GM21825 (cell line): ENCODE data around the gene SNTA1.
"Not testable (repeated sequence)": the region's sequence is repeated elsewhere in the genome, so short reads cannot be mapped to it uniquely, and the experiment has no call there.

Experiments used
- ATAC-seq: cut with Tn5 transposase; IDR thresholded peaks from one replicate; pipeline ENCODE4 v1.9.1; 2021; ENCODE audit warnings: mild to moderate bottlenecking, moderate library complexity; ENCODE audit not compliant: unreplicated experiment

Gene SNTA1

DNA sequence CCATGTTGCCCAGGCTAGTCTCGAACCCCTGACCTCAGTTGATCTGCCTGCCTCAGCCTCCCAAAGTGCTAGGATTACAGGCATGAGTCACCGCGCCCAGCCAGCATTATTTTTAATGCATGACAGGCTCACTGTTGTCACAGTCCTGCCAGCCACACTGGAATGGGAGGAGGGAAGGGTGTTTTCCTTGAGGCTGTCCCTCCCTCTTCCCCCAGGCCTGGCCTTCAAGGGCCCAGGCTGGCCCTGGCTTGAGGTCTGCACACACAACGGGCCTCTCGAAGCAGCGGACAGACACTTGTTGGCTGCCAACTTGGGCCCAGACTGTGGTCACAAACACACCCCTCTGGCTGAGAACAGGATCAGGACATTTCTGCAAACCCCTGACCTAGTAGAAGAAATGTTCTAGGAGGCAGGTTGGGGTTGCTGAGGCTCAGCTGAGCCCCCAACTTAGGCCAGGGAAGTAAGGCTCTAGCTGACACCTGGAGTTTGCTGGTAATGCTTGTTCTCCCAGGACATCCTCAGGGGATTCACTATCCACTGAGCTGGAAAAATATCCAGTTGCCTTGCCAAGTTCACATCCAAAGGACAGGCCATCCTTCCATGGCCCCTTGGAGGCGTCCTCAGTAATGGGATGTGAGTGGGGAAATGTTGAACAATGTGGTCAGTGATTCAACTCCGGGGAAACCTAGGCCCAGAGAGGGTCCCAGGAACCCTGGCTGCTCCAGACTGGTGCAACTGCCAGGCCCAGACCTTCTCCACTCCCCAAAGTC lies 9.9 kb downstream of the SNTA1 start:
- no peak for ATAC-seq

DNA sequence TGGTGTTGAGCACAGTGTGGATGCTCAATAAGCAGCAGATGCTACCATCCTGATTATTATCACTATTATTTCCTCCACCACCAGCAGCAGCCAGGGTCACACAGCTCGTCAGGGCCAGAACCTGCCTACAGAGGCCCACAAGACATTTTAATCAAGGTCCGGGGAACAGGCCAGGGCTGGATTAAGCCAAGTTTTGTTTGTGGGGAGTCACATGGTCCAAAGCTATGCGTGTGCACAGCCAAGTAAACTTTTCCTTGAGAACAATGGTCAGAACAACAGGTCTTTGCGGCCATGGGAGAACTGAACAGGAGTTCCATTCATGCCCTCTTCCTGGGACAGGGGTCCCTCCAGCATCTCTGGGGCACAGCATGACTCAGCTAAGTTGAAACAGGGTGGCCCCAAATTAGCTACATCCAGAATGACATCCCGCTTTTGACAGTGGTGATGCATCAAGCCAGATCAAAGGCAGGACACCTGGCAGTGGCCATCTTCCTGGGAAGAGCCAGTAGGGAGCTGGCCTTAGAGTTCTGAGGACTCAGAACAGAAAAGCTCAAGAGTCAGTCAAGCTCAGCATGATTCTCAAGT lies 11.7 kb downstream of the SNTA1 start:
- ATAC-seq = no peak

DNA sequence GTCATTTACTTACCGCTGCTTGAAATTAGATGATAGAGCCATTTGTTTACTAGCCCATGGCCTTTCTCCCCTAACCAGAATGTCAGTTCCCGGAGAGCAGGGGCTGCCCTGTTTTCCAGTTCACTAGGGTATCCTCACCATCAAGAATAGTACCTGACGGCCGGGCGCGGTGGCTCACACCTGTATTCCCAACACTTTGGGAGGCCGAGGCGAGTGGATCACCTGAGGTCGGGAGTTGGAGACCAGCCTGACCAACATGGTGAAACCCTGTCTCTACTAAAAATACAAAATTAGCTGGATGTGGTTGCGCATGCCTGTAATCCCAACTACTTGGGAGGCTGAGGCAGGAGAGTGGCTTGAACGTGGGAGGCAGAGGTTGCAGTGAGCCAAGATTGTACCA lies 19.7 kb downstream of the SNTA1 start:
- ATAC-seq = not testable (repeated sequence)

DNA sequence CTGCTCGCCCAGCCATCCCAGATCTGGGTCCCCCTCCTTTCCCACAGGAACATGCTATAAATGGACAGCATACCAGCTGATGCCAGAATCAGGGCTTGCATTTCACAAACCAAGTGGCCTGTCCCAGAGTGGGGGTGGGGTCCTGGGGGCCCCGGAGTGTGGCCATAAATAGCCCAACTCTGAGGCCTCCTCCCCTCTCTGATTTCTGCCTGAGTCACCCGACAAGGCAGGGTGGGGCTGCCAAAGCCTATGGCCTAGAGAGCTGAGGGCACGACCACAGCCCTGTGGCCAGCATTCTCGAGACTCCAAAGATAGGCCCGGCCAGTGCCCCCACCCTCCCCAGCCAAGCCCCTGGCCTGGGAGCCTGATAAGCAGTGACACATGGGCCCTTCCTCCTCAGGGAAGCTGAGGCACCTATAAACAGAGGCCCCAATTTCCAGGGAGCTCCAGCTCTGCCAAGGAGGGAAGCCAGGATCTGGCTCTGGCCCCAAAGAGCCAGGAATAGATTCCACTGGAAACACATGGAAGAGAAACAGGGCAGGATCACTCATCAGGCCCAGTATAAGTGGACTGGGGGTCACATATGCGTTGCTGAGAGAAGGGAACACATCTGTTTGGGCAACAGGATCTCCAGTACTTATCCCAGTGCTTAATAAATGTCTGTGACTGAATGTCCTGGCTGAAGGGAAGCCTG lies 20.3 kb downstream of the SNTA1 start:
- no peak for ATAC-seq

DNA sequence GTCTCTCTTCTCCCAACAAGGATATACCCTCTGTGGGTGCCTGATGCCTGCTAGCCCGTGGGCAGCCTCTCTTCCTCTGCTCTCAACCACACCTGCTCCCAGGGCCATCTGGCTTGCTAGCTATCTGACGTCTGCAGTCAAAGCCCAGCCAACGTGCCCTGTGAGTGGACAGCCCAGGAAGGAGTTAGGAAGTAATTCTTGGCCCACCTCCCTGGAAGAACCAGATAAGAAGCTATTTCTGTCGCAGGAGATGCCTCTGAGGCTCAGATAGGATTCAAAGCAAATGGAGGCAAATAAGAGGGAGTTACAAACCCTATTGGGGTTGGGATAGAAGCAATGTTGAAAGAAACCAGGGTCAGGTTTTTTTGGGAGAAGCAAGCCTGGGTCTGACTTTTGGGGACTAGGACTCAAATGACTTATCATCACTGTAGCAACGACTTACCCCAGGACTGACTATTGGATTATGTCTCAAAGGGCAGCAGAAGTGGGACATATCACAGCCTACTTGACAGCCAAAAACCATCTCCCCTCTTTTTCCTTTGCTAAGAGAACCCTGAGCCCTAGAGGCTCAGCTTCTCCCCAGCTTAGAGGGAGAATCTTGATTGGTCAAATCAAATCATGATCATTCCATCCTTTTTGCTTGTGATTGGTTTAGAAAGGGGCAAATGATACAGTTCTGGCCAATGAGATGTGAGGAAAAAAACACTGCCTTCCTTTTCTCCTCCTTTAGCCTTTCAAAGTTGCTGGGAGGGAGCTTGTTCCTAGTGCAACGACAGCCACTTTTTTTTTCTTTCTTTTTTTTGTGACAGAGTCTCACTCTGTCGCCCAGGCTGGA lies 24.2 kb downstream of the SNTA1 start:
- no peak for ATAC-seq

DNA sequence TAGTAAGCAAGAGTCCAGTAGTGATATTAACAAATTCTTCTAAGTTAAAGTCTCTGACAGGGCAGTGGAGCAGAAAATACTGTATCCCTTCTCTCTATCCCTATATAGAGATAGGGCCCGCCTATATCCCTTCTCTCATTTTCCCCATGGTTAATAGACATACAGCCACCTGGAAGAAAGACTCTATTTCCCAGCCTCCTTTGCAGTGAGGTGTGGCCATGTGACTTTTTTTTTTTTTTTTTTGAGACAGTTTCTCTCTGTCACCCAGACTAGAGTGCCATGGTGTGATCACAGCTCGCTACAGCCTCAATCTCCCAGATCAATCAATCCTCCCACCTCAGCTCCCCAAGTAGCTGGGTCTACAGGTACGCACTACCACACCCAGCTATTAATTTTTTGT lies 25.5 kb downstream of the SNTA1 start:
- no peak for ATAC-seq

DNA sequence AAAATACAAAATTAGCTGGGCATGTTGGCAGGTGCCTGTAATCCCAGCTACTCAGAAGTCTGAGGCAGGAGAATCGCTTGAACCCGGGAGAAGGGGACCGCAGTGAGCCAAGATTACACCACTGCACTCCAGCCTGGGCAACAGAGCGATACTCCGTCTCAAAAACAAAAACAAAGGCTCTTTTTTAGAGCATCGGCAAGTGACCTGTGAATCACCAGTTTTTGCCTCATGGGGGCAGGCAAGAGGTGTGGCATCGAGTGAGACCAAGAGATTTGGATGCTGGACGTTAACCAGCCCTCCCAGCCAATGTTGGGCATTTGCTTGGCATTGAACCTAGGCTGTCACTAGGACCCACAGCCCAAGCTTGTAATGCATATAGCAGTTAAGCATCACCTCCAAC lies 27.6 kb downstream of the SNTA1 start:
- ATAC-seq = no peak

DNA sequence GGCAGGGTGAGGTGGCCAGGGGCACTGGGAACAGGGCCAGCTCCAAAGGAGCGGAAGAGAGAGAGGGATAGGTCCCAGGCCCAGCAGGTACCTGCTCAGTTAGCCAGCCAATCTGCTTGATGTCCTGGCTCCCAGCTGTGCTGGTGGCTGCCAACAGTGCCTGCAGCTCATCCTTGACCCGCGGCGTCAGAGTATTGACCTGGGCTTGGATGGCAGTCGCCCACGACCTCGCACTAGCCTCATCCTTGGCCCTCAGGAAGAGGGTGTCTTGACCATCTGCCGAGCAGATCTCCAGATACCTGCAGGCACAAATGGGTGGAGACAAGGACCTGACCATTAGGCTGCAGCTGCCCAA lies 31.1 kb downstream of the SNTA1 start:
- ATAC-seq = no peak

DNA sequence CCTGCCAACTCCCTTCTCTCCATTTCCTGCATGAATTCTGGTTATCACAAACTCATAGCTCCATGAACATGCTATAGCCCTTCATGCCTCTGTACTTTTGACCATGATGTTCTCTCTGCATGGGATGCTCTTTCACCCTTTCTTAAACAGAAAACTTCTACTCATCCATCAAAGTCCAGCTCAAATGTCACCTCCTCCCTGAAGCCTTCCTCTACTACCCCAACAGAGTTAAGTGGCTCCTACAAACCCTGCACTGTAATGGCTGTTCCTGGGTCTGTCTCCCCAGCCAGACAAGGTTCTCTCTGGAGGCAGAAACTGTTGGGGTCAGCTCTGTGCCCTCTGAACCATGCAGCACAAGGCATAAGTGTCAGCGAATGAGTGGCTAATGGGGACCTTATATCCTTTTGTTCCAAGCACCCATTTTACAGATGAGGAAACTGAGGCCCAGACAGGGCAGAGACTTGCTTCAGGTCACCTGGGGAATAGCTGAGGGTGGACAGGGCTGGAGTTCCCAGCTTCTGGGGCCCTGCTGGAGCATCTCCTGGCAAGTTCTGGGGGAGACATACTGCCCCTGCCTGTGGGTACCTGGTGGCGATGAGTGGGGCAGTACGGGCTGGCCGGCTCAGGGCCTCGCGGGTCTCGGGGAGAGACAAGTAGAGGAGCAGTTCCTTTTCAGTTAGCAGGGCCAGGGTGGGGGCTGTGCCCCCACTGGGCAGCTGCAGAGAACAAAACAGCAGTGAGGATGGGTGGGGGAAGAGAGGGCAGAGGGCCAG lies 31.7 kb downstream of the SNTA1 start:
- no peak for ATAC-seq

DNA sequence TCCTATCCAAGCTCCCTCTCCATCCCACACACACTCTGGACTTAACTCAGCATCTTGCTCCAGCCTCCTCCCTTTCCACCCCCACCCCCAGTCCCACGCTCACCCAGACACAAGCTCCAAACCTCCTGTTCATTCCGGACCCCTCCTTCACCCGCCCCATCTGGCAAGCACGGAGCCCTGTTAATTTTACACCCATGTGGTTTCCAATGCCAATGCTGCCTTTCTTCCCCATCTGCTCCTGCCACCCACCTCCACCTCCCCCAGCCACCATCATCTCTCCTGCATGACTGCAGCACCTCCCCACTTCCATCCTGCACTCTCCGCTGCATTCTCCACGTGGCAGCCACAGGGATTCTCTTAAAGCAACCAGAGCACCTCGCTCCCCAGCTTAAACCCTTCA lies 32.3 kb downstream of the SNTA1 start:
- no peak for ATAC-seq

DNA sequence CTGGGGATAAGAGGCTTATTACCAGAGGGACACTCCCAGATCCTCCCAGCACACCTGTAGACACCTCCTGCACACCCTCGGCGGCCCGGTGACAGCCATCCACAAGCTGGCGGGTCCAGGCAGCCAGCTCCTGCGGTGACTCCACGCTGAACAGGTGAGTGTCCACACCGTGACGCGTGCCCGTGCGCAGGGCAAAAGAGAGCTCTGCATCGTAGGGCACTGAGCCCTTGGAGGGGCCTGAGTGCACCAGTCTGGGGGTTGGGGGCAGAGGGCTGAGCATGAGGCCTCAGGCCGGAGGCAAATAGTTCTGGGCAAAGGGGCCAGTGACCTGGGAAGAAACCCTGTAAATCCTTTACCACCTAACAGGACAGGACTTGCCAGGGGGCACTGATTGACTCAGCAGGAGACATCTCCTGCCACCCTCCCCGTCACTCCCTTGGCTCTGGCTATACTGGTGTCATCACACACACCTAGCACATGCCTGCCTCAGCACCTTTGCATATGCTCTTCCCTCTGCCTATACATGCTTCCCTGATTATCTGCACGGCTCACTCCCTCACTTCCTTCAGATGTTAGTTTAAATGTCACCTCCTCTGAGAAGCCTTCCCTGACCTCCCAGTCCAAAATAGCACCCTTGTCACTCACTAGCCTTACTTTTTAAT lies 33.4 kb downstream of the SNTA1 start:
- no peak for ATAC-seq

DNA sequence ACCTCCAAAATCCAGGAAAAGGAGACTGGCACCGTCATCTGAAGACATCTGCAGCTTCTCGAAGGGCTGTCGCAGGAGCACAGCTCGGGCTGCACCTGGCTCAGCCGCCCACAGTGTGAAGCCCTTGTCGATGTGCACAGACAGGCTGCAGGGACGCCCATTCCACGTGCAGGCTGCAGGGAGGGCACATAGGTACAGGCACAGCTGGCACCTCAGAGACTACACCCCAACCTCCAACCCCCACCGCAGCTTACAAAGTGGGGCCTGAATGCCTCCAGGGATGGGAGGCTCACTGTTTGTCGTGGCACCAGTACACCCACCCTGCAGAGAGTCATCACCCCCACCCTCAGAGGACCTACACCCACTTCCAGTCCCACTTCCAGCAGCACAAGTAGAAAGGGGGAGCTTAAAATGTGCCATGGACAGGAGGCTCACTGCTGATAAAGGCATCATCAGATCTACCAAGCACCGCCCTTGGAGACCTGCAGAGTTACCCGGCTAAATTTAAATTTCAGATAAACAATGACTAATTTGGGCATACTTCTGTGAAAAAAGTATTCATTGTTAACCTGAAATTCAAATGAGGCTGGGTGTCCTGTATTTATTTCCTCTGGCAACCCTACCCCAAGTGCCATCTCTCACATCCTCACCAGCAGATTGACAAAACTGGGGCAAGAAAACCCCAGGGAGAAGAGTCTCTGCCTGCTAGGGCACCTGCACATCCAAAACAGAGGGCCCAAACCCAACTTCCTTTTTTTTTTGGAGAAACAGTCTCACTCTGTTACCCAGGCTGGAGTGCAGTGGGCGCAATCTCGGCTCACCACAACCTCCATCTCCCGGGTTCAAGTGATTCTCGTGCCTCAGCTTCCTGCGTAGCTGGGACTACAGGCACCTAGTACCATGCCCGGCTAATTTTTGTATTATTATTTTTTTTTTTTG lies 34.6 kb downstream of the SNTA1 start:
- no peak for ATAC-seq

DNA sequence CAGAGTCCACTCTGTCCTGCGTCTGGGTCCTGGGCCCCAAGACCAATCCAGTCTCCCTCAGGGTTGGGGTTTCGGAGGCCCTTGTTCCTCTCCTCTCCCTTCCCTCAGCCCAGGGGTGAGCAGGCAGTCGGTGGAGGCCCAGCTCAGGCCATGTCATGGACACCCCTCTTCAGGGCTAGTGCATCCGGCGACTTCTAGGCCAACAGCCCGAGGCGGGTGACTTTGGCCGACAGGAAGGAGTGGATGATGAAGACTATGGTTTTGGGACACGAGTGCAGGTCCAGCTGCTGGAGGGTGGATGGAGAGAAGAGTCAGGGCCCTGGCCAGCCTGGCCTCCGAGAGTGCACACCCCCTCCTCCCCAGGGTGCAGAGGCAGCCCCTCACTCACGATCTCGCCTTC lies 35.2 kb downstream of the SNTA1 start:
- ATAC-seq = no peak

DNA sequence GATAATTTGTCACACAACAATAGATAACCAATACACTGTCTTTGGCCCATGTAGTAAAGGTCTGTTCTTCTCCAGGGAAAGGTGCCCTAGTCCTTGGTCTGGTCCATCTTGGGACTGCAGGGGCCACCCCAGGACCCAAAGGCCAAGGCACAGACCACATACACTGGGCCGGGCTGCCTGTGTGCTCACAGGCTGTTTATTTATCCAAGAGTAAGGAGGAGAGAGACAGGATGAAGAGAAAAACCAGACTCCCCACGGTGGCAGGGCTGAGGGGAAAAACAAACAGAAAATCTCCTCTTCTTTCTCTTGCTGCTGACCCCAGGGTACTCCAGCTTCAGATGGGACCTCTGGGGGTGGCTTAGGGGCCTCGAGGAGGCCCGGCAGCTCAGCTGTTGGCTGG lies 35.8 kb downstream of the SNTA1 start:
- no peak for ATAC-seq

DNA sequence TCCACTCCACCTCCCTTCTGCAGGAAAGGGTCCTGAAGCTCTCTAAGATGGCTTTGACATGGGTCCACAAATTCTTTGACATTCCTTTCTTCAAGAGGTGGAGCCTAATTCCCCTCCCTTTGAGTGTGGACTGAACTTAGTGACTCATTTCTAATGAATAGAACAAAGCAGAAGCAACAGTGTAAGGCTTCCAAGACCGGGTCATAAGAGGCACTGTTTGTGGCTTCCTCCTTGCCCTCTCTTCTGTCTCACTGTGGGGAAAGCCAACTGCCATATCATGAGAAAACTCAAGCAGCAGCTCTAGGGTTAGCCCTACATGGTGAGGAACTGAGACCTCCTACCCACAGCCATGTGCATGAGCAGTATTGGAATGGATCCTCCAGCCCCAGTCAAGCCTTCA lies 36.3 kb downstream of the SNTA1 start:
- ATAC-seq = no peak

DNA sequence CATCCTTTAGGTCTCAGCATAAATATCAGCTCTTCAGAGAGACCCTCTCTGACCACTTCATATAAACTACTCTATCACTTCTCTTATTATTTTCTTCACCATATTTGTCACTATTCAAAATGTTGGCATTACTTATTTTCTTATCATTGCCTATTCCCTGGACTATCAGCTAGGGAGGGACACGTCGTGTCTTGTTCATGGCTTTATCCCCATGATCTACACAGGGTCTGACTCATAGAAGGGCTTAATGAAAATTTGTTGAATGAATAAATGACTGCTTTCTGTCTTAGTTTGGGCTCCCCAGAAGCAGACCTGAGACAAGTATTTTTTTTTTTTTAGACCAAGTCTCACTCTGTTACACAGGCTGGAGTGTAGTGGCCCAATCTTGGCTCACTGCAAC lies 39.3 kb downstream of the SNTA1 start:
- ATAC-seq = no peak

DNA sequence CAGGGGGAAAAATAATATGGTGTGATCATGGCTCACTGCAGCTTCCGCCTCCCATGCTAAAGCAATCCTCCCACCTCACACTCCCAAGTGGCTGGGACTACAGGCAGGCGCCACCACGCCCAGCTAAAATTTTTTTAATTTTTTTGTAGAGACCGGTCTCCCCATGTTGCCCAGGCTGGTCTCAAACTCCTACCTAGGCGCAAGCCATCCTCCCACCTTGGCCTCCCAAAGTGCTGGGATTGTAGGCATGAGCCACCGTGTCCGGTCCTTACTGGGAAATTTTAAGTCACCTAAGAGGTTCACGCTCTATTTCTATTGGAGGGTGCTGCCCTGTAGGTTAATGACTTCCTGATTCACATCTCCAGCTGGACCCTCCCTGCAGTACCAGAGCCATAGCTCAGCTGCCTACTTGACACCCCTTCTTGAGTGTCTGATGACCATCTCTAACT lies 41.6 kb downstream of the SNTA1 start:
- no peak for ATAC-seq

DNA sequence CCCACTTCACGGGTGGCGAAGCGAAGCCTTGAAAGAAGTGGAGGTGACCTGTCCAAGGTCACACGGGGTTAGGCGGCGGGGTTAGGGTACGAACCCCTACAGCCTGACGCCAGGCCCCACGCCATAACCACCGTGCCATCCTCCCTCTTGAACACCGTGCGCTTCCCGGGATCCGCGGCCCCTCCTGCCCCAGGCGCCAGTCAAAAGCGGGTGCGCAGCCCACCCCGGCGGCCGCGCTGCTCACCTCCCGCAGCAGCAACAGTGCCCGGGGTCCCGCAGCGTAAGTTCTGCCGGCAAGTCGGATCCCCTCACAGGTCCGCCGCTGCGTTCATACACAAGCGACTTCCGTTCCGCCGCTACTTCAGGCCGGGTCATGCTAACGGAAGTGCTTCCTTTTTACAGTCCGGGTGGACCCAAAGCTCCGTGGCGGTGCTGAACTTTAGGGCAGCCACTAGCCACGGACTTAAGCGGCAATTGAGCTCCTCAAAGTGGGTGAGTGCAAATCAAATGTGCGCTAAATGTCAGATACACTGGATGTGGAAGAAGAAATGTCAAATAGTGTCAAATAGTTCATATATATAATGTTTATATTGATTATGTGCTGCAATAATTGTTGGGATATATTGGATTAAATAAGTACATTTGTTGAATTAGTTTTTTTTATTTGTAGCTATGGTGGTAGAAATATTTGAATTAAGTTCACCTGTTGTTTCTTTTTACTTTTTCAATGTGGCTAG lies 42.2 kb downstream of the SNTA1 start, which contains the start of gene CDK5RAP1:
CDK5RAP1 (minus strand) TSS at position 336 of the 737 bp plus-strand sequence. CDS start 4,455 bp downstream, outside the sequence.
- ATAC-seq = peak; percentile 81
